Left ventricle myocardium inferior (tissue), 1 donor: ENCODE measurements around the gene DSE. TPM values are rescaled to one million over a fixed set of nuclear protein-coding genes. Genes with fewer than 3 reads are reported as not detected.

Experiments
- DNase-seq: peaks from one replicate; pipeline ENCODE4 v3.0.0-alpha.2; 2020
- H3K27ac ChIP-seq: fragments of 200-600 bp; replicated peaks from 2 replicates; pipeline ENCODE4 v1.8.0; 2021
- H3K27me3 ChIP-seq: fragments of 200-600 bp; 2 replicates; pipeline ENCODE4 v1.8.0; 2021; ENCODE audit warnings: low read depth
- H3K36me3 ChIP-seq: fragments of 200-600 bp; 2 replicates; pipeline ENCODE4 v1.8.0; 2021
- H3K4me1 ChIP-seq: fragments of 200-600 bp; 2 replicates; pipeline ENCODE4 v1.8.0; 2021
- H3K4me3 ChIP-seq: fragments of 200-600 bp; 2 replicates; pipeline ENCODE4 v1.8.0; 2021; ENCODE audit warnings: mild to moderate bottlenecking, moderate library complexity
- H3K9me3 ChIP-seq: fragments of 200-600 bp; replicated peaks from 2 replicates; pipeline ENCODE4 v1.8.0; 2021
- intact Hi-C: fragments of 100-400 bp; cut with micrococcal nuclease; formaldehyde crosslinking; loops from one replicate; pipeline ENCODE4 v1.11.0; 2022
- total RNA-seq: library from RNA; stranded (reverse); fragmentation: NEBNext Ultra II Directional; extraction: Animal tissue kit (Norgen Biotek cat#: 25700); gene quantifications from one replicate; pipeline ENCODE4 v1.2.1, GENCODE V29; 2021
- TF ChIP-seq, protein P1 (sequence below): fragments of 200-600 bp; IDR thresholded peaks from 2 replicates; pipeline ENCODE4 v1.8.0; 2021; ENCODE audit warnings: antibody characterized with exemption, mild to moderate bottlenecking, borderline replicate concordance
- donor health status: DM: no; HTN: yes; CAD: no; lungs with severe emphysema.

The DSE gene
- total RNA-seq, 1 donor from 2014 or later: 14.0 TPM

DNA sequence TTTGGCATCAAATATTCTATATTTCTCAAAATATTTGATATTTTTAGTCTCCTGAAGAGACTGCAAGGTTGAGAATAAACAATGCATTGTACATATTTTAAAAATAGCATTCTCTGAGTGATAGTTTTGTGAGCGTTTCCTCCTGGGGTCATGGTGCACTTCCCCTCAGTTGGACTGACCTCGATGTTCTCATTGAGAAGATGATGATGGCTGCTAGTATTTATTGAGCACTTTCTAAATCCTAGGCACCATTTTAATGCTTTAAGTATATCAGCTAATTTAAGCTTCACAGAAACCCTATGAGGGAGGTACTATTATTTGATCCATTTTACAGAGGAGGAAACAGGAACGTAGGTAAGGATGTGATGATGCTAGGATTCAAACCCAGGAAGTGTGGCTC is 18.2 kb downstream of the DSE start:
- intact Hi-C loops: no loop called here
- Histone ChIP-seq H3K27me3 (no peaks in the 10 kb centered on the region), H3K9me3 (no peaks in the 10 kb centered on the region), H3K36me3 (no peaks in the 10 kb centered on the region), H3K4me3 (no peak overlapping the region), H3K27ac (no peak overlapping the region), H3K4me1 (peaks cover 57% of the 10 kb centered on the region)
- TF ChIP-seq, protein P1, sequence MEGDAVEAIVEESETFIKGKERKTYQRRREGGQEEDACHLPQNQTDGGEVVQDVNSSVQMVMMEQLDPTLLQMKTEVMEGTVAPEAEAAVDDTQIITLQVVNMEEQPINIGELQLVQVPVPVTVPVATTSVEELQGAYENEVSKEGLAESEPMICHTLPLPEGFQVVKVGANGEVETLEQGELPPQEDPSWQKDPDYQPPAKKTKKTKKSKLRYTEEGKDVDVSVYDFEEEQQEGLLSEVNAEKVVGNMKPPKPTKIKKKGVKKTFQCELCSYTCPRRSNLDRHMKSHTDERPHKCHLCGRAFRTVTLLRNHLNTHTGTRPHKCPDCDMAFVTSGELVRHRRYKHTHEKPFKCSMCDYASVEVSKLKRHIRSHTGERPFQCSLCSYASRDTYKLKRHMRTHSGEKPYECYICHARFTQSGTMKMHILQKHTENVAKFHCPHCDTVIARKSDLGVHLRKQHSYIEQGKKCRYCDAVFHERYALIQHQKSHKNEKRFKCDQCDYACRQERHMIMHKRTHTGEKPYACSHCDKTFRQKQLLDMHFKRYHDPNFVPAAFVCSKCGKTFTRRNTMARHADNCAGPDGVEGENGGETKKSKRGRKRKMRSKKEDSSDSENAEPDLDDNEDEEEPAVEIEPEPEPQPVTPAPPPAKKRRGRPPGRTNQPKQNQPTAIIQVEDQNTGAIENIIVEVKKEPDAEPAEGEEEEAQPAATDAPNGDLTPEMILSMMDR: no peak
- DNase-seq: no peak

DNA sequence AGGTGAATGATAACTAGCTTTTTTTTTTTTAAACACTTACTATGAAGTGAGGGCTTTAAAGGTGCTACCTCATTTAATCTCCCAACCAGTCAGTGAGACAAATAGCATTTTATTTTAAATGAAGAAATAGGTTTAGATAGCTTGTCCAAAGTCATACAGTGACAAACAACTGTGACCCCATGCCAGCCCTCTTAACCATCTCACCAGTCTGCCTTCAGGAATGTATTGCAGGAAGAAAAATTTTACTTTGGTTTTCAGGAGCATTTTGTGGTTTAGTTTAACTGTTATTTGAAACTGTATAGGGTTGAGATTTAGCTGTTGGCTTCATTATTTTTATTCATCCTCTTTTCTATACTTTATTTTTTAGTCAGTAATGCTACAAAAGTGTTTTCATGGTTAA is 18.6 kb downstream of the DSE start:
- H3K27ac ChIP-seq: no peak overlapping the region
- no peak for DNase-seq
- peaks cover 57% of the 10 kb centered on the region for H3K4me1 ChIP-seq
- H3K27me3 ChIP-seq: no peaks in the 10 kb centered on the region
- no peaks in the 10 kb centered on the region for H3K9me3 ChIP-seq
- no peak overlapping the region for H3K4me3 ChIP-seq
- TF ChIP-seq, protein P1: no peak
- H3K36me3 ChIP-seq: no peaks in the 10 kb centered on the region
- intact Hi-C loops: no loop called here

GRCh38 chr6:116390581-116390980 is 19.8 kb downstream of the DSE start:
- no peaks in the 10 kb centered on the region for H3K36me3 ChIP-seq
- no peak overlapping the region for H3K27ac ChIP-seq
- H3K27me3 ChIP-seq: no peaks in the 10 kb centered on the region
- H3K4me1 ChIP-seq: peaks cover 48% of the 10 kb centered on the region
- no peaks in the 10 kb centered on the region for H3K9me3 ChIP-seq
- intact Hi-C loops: no loop called here
- TF ChIP-seq, protein P1: no peak
- DNase-seq: no peak
- H3K4me3 ChIP-seq: no peak overlapping the region

DNA sequence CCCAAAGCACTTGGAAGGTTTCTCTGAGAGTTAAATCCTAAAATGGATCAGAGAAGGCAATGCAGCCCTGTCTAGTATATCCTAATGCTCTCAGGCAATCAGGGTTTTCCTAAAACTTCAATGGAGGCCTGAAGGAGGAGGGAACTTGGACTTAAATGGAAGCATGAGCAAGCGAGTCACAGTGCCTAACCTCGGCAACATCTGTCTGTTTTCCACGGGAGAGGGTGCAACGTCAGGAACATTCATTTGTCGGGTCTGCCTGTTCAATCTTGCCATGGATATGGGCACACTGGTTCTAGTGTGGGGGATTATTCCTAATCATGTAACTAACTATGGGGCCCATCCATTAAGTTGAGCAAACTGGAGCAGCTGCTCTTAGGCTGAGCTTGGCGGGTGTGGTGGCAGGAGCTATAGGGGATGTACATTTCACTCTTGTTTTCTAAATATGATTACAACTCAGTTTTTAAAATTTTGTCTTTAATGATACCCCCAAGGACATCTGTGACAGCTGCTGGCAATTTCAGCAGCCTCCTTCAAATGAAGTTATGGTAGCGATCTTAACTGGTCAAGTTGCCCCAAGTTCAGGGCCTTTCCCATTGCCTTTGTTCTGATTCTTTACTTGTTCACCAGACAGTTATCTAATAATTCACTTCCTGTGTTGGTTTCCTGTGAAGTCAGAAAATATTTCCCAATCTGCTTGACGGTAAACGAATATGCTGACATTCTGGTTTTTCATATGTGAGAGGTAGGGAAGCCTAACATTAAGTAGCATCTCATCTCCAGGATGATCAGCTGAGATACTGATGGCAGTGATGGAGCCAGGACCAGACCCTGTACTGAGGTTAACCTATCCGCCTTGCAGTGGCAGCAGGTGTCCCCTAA is 21.6 kb downstream of the DSE start:
- Histone ChIP-seq H3K4me3 (no peak overlapping the region), H3K27ac (no peak overlapping the region), H3K27me3 (no peaks in the 10 kb centered on the region), H3K9me3 (no peaks in the 10 kb centered on the region), H3K36me3 (no peaks in the 10 kb centered on the region), H3K4me1 (peaks cover 30% of the 10 kb centered on the region)
- no peak for DNase-seq
- intact Hi-C loops: no loop called here
- TF ChIP-seq, protein P1: no peak

DNA sequence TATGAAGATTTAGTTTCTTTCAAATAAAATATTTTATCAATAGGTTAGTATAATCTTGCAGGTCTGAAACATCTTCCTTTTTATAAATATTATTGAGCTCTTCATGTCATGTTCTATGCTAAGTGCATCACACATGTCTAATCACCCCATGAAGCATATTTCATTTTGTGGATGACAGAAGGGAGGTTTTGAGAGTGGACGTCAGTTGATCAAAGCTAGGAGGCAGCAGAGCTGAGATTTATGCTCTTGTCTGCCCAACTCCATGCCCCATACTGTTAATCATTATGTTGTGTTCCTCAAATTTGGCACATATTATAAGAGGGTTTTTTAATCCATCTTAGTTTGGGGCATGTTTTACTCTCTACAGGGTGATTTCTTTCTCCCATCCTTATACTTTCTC is 22.7 kb downstream of the DSE start:
- peaks cover 33% of the 10 kb centered on the region for H3K4me1 ChIP-seq
- no peak overlapping the region for H3K27ac ChIP-seq
- TF ChIP-seq, protein P1: no peak
- DNase-seq: no peak
- no peaks in the 10 kb centered on the region for H3K27me3 ChIP-seq
- no peaks in the 10 kb centered on the region for H3K9me3 ChIP-seq
- H3K4me3 ChIP-seq: no peak overlapping the region
- intact Hi-C loops: no loop called here
- no peaks in the 10 kb centered on the region for H3K36me3 ChIP-seq
